HG02970 (cell line): ENCODE results near the gene ACO1.
A peak's percentile ranks its signal among the peaks of the same experiment; 100 is the strongest.

Source experiments
- ATAC-seq: cut with Tn5 transposase; IDR thresholded peaks from one replicate; pipeline ENCODE4 v1.9.1; 2021; ENCODE audit warnings: mild to moderate bottlenecking, moderate library complexity, moderate number of reproducible peaks; ENCODE audit not compliant: unreplicated experiment, low FRiP score

Gene ACO1

GRCh38 chr9:32413424-32413823, 29.0 kb downstream of the ACO1 start:
- ATAC-seq = no peak

GRCh38 chr9:32414856-32415255, 30.4 kb downstream of the ACO1 start:
- no peak for ATAC-seq

- ATAC-seq = no peak
Observed at GRCh38 chr9:32419921-32420320, 35.5 kb downstream of the ACO1 start.

GRCh38 chr9:32422237-32422806, 37.9 kb downstream of the ACO1 start:
- no peak for ATAC-seq

GRCh38 chr9:32423371-32423770, 38.9 kb downstream of the ACO1 start:
- ATAC-seq = no peak

- no peak for ATAC-seq
Observed at GRCh38 chr9:32424616-32425015, 40.2 kb downstream of the ACO1 start.

- ATAC-seq = peak; percentile 67
Observed at GRCh38 chr9:32426278-32426939, 42.0 kb downstream of the ACO1 start.

GRCh38 chr9:32427111-32427873, 42.8 kb downstream of the ACO1 start:
- ATAC-seq = no peak

- no peak for ATAC-seq
Observed at GRCh38 chr9:32430720-32431119, 46.3 kb downstream of the ACO1 start.

- ATAC-seq = no peak
Observed at GRCh38 chr9:32431196-32431595, 46.8 kb downstream of the ACO1 start.

GRCh38 chr9:32431940-32432555, 47.6 kb downstream of the ACO1 start:
- no peak for ATAC-seq

- no peak for ATAC-seq
Observed at GRCh38 chr9:32434892-32435291, 50.4 kb downstream of the ACO1 start.

- no peak for ATAC-seq
Observed at GRCh38 chr9:32441678-32442077, 57.2 kb downstream of the ACO1 start.

GRCh38 chr9:32442433-32442832, 58.0 kb downstream of the ACO1 start:
- no peak for ATAC-seq

- no peak for ATAC-seq
Observed at GRCh38 chr9:32449969-32450368, 65.5 kb downstream of the ACO1 start.

GRCh38 chr9:32454280-32454679, 69.8 kb downstream of the ACO1 start:
- no peak for ATAC-seq

GRCh38 chr9:32455738-32456137, 71.3 kb downstream of the ACO1 start:
- ATAC-seq = no peak

GRCh38 chr9:32456564-32456963, 72.1 kb downstream of the ACO1 start:
- no peak for ATAC-seq

GRCh38 chr9:32463500-32464293, 79.3 kb downstream of the ACO1 start:
- ATAC-seq = no peak

- ATAC-seq = no peak
Observed at GRCh38 chr9:32468740-32469139, 84.3 kb downstream of the ACO1 start.

GRCh38 chr9:32472344-32472743, 87.9 kb downstream of the ACO1 start:
- no peak for ATAC-seq
